Measurements from ENCODE around the gene DYNLRB2.
A peak's percentile ranks its signal among the peaks of the same experiment; 100 is the strongest.

The DYNLRB2 gene

DNA sequence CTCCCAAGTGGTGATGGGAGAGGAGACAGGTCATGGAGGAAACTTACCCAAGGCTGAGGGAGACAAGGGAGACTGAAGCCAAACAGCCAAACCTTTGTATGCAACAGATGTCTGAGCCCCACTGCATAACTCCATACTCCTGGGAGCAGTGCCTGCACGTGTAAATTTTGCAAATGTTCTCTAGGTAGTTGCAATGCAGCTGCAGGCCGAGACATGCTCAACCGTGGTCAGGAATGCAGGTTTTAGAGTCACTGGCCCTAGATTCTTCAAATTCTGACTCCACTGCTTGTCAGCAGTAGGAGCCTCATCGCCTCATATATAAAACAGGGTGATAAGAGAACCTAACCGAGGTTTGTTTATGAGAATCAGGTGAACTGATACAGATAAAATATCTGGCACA is 11.5 kb downstream of the DYNLRB2 start:
- DNase-seq (ENCODE audit: low spot score) = no peak

DNA sequence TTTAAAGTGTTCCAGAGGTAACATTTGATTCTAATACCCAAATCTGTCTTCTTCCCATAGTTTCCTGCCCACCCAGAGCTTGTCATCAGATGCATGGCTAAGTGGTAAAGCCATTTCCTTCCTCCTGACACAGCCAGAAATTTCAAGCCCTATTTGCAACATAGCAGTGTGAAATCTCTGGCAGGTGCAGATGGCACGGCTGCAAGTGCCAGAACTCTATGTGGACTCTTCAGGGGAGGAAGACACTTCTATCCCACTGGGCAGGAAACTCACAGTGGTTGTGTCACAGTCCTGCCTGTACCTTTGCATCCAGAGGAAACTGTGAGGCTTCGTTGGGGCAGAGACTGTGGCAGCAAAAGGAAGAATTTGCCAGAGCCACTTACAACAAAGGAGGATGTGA is 13.2 kb downstream of the DYNLRB2 start:
- DNase-seq (ENCODE audit: low spot score) = no peak

GRCh38 chr16:80556481-80556880 is 15.7 kb downstream of the DYNLRB2 start:
- no peak for DNase-seq (ENCODE audit: low spot score)

DNA sequence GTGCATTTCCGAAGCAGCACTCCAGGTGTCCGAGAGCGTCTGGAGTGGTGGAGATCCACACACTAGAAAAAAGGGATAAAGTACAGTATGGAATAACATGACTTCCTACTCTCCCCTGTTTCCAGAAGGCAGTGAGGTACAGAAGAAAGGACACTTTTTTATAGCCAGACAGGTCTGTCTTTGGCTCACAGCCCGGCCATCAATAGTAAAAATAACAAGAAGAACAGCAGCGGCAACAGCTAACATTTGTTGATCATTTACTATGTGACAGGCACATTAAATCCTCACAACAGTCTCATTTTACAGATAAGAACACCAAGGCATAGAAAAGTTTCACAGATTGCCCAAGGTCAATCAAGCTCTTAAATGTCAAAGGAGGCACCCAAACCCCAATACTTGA is 16.2 kb downstream of the DYNLRB2 start:
- DNase-seq (ENCODE audit: low spot score) = no peak

GRCh38 chr16:80559369-80559768 is 18.6 kb downstream of the DYNLRB2 start:
- no peak for DNase-seq (ENCODE audit: low spot score)

- no peak for DNase-seq (ENCODE audit: low spot score)
Measured at GRCh38 chr16:80563066-80563465, 22.3 kb downstream of the DYNLRB2 start.

DNA sequence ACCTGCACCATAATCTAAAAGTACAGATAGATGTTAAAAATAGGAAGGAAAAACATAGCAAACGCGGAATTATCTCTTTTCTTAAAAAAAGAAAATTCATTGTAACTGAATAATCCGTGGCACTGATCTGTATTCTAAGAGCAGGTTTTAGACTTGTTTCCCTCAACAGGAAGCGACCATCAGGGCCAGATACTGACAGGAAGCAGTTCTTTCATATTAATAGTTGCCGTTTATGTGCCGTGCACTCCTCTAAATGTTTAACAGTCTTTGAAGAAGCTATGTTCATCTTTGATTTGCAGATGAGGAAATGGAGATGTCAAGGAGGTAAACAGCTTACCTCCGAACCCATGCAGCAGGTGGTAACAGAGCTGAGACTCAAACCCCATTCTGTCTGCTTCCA is 23.6 kb downstream of the DYNLRB2 start:
- no peak for DNase-seq (ENCODE audit: low spot score)

DNA sequence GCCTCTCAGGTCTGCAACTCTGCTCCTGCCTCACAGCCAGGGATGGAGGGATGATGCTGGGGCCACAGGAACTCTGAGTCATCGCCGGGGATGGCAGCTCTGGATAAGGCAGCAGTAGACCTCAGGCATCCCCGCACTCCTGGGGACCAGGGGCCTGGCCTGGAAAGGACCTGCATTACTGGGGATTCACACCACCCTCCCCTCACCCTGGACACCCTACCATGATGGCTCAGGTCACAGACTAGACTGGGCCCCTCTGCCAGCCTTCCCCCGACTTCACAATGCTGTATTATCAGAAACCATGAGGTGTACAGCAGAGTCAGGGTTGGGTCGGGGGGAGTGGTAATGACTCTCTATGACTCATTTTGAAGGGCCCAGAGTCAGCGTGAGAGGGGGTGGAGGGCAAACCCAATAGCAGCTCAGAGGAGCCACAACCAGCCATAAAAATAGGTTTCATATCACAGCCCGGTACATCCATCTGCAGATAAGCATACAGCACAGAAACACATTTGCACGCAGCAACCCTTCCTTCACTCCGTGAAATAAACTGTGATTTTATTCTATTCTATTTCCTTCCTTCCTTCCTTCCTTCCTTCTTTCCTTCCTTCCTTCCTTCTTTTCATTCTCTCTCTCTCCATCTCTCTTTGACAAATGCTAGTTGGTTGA is 28.8 kb downstream of the DYNLRB2 start:
- DNase-seq (ENCODE audit: low spot score) = no peak

DNA sequence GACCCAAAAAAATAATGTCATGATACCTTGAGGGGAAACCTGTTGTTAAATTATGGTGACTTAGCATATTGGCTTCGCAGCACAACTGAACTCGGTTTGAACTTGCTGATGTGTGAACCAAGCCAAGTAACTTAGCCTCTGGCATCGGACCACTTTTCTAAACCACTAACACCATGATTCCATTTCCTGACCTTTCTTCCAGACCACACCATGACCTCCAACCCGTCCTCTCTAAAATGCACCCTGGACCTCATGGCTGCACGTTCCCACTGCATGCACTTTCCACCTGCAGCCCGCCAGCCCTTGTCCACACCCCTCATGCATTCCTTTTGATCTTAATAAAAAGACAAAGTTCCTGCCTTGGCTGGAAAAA is 29.3 kb downstream of the DYNLRB2 start:
- no peak for DNase-seq (ENCODE audit: low spot score)

GRCh38 chr16:80573700-80574120 is 32.9 kb downstream of the DYNLRB2 start:
- DNase-seq (ENCODE audit: low spot score) = no peak

- no peak for DNase-seq (ENCODE audit: low spot score)
Measured at GRCh38 chr16:80576343-80576912, 35.6 kb downstream of the DYNLRB2 start.

GRCh38 chr16:80577485-80578280 is 36.9 kb downstream of the DYNLRB2 start:
- DNase-seq (ENCODE audit: low spot score) = peak; percentile 60

DNA sequence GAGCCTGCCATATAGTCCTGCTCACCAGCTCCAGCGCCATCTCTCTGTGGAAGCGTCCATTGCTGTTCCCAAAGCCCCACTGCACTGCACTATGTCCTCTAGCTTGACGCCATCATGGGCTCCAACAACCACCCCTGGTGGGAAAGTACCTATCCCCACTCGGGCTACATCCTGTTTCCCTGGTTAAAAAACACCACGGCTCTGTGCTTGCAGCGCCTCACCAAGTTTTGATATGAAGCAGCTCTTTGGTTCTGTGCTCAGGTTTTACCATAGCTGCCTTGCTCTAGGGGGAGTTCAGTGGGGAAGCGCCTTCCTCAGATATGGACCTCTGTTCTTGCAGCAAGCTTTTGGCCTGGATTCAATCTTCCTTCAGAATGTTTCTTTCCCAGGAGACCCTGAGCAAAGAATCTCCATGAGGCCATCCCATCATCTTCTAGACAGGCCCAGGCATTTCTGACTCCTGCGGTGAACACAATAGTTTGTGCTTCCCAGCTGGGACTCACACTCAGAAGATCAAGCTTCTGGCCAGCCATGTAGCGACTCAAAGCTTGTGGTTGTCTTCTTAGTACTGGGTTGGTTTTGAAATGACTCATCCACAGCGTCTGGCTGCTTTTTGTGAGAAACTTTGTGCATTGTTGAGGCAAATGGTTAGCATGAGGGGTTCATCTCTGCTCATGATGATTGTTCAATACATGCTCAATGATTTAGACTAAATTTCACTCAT is 39.5 kb downstream of the DYNLRB2 start:
- DNase-seq (ENCODE audit: low spot score) = no peak

DNA sequence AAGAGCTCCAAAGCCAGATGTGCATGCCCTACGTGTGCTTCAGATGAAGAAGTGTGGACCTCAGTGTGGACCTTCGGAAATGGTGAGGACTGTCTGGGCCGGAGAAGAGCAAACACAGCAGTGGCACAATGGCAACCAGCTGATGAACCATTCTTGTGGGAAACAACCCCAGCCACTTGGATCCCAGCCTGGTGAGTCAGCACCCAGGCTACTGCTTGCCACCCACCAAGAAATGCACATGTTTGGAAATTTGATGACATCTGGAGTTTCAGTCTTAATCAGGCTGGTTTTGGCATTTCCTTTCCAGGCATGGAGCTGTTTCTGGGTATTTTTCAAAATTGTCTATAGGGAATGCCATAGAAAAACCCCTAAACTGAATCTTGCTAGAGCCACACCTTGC is 42.7 kb downstream of the DYNLRB2 start:
- DNase-seq (ENCODE audit: low spot score) = no peak

DNA sequence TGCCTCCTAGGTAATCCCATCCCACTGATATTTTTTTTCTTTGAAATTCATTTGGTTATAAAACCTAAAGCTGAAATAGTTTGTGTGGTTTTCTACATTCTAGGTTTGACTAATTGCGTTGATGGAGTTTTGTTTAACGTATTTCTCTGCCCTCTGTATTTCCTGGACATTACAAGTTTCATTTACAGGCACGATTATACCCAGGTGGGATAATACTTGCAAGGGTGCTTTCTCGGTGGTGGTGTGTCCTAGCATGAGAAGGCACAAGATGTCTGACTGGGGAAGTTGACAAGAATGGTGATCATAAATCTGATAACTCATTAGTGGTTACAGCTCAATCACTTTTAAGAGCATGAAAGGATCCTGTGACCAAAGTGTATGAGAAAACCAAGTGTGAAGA is 45.0 kb downstream of the DYNLRB2 start:
- no peak for DNase-seq (ENCODE audit: low spot score)

GRCh38 chr16:80586476-80586875 is 45.7 kb downstream of the DYNLRB2 start:
- DNase-seq (ENCODE audit: low spot score) = no peak

DNA sequence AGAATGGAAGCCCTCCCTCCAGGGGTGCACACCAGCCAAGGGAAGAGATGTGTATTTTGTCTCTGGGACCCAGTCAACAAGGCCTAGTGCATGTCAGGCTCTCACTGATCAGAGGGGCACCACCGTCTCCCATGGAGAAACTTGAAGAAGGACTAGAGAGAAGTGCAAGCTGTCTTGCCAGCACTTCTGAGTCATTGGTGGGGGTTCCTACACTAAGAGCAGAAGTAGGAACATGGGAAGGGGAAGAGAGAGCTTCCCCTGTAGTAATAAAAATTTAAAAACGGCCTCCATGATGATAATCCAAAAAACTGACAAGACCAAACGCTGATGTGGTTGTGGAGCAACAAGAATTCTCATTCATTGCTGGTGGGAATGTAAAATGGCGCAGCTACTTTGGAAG is 46.3 kb downstream of the DYNLRB2 start:
- no peak for DNase-seq (ENCODE audit: low spot score)

- DNase-seq (ENCODE audit: low spot score) = no peak
Measured at GRCh38 chr16:80591071-80591915, 50.5 kb downstream of the DYNLRB2 start.

- DNase-seq (ENCODE audit: low spot score) = no peak
Measured at GRCh38 chr16:80592273-80592672, 51.5 kb downstream of the DYNLRB2 start.

DNA sequence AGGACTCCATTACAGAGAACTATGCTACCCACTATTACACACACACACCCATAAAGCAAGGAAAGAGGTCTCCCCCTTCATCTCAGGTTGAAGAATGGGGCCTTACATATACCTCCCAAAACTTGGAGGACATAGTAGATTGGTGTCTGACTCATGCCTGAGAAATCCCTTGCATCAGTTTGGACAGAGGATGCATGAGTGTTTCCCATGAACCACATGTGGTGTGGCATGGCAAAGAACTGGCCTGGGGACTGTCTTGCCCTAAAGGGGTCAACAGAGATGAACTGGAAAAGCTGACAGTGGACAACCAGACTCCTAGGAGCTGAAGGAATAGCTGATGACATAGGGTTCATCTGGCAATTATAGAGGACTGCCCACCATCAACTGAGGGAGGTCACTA is 54.0 kb downstream of the DYNLRB2 start:
- no peak for DNase-seq (ENCODE audit: low spot score)

- no peak for DNase-seq (ENCODE audit: low spot score)
Measured at GRCh38 chr16:80596507-80597207, 55.9 kb downstream of the DYNLRB2 start.

All from HuH-7 (cell line).